Fibroblast of villous mesenchyme (primary cell): ENCODE data around the gene TSSK6. TPM values are rescaled to one million over a fixed set of nuclear protein-coding genes. Genes with fewer than 3 reads are reported as not detected.
A peak's percentile ranks its signal among the peaks of the same experiment; 100 is the strongest.

Experiments
- DNase-seq: peaks from one replicate; pipeline ENCODE4 v3.0.0-alpha.2; 2010; ENCODE audit warnings: low read depth
- H3K4me3 ChIP-seq: 2 replicates; pipeline ENCODE4 v1.5.1; 2011; ENCODE audit warnings: low read depth, mild to moderate bottlenecking, low read length
- total RNA-seq: library from RNA; depleted of rRNA; stranded (reverse); fragments of >200 nt; gene quantifications from 2 replicates; pipeline ENCODE4 v1.2.3, GENCODE V29; 2012
- TF ChIP-seq, protein P1 (sequence below): IDR thresholded peaks from 2 replicates; pipeline ENCODE4 v1.5.1; 2012; ENCODE audit warnings: low read depth, mild to moderate bottlenecking, low read length; ENCODE audit not compliant: insufficient read depth

The TSSK6 gene
- total RNA-seq, 1 donor = 1.3 TPM

DNA sequence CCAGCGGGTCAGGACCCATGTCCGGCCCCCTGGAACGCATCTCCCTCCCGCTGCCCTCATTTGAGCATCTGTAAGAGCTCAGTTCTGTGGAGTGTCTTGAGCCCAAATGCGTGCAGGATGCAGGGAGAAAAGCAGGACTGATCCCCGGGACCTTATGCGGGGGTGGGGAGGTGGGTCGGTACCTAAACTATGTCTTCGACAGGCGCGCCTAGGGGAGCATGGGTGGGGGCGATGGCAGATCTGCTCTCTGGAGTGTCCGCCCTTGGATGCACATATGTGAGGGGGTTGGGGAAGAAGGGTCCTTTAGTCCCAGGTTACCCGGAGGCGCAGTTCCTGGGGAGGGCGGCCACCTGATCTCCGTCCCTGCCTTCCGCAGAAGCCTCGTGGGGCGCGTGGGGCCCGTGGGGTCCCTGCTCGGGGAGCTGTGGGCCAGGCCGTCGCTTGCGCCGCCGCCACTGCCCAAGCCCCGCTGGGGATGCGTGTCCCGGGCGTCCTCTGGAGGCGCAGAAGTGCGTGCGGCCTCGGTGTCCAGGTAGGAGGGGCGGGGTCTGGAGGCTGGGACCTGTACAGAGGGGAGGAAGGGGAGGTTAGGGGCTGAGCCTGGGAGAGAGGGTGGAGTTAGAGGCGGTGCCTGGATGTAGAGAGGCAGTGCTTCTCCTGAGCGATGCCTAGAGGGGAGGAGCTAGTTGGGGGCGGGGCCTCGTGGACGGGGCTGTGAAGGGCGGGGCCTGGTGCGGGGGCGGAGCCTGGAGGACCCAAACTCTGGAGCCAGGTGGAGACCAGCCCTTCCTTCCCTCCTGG lies 25.6 kb upstream of the TSSK6 start:
- peak overlapping the region; percentile 34 for H3K4me3 ChIP-seq
- DNase-seq = no peak
- TF ChIP-seq, protein P1, sequence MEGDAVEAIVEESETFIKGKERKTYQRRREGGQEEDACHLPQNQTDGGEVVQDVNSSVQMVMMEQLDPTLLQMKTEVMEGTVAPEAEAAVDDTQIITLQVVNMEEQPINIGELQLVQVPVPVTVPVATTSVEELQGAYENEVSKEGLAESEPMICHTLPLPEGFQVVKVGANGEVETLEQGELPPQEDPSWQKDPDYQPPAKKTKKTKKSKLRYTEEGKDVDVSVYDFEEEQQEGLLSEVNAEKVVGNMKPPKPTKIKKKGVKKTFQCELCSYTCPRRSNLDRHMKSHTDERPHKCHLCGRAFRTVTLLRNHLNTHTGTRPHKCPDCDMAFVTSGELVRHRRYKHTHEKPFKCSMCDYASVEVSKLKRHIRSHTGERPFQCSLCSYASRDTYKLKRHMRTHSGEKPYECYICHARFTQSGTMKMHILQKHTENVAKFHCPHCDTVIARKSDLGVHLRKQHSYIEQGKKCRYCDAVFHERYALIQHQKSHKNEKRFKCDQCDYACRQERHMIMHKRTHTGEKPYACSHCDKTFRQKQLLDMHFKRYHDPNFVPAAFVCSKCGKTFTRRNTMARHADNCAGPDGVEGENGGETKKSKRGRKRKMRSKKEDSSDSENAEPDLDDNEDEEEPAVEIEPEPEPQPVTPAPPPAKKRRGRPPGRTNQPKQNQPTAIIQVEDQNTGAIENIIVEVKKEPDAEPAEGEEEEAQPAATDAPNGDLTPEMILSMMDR = no peak

DNA sequence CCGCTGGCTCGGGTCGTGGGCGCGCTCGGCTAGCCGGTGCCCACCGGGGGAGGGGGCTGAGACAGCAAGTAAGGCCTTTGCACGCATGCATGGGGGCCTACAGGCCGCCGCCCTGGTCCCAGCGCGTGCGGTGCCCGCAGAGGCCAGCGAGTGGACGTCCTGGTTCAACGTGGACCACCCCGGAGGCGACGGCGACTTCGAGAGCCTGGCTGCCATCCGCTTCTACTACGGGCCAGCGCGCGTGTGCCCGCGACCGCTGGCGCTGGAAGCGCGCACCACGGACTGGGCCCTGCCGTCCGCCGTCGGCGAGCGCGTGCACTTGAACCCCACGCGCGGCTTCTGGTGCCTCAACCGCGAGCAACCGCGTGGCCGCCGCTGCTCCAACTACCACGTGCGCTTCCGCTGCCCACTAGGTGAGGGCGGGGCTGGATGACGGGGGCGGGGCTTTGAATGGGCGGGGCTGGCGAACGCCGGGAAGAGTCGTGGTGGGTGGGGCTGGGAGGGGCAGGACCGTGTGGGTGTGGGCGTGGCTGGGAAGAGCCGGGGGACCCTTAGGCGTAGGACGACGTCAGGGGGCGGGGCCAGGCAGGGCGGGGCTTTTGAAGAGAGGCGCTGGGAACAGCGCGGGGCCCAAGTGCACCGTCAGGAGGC lies 24.8 kb upstream of the TSSK6 start:
- DNase-seq = peak; percentile 67
- TF ChIP-seq, protein P1 = no peak
- peak overlapping the region; percentile 34 for H3K4me3 ChIP-seq

DNA sequence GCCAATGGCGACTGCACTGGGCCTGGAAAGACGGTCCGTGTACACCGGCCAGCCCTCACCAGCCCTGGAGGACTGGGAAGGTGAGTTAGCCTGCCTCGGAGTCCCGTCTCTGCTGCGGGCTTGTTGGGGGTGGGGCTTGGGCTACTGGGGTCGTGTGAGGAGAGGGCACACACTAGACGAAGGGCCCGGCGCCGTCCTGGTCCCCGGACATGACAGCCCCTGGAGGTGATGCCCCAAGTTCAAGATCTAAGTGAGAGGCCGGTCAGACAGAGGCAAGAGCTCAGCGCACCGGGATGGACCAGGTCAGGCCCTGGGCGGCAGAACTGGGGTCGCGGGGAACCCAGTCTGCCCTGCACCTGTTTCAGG lies 24.3 kb upstream of the TSSK6 start:
- DNase-seq = no peak
- TF ChIP-seq, protein P1 = no peak
- H3K4me3 ChIP-seq = no peak overlapping the region

DNA sequence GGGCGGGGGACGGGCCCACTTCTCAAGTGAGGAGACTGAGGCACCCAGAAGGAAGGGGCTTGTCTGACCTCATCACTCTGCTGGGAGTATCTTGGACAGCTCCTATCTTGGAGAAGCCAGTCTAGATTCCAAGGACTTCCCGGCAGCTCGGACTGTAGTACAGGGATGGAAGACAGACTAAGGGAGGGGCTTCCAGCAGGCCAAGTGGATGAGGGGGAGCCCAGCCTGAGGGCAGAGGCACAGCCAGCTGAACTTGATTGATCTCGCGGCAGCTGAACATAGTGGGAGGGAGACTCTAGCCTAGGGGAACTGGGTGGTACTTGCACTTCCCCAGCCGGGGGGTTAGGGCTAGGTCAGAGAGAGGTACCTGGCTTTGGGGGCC lies 23.4 kb upstream of the TSSK6 start:
- TF ChIP-seq, protein P1 = no peak
- H3K4me3 ChIP-seq = no peak overlapping the region
- DNase-seq = no peak

DNA sequence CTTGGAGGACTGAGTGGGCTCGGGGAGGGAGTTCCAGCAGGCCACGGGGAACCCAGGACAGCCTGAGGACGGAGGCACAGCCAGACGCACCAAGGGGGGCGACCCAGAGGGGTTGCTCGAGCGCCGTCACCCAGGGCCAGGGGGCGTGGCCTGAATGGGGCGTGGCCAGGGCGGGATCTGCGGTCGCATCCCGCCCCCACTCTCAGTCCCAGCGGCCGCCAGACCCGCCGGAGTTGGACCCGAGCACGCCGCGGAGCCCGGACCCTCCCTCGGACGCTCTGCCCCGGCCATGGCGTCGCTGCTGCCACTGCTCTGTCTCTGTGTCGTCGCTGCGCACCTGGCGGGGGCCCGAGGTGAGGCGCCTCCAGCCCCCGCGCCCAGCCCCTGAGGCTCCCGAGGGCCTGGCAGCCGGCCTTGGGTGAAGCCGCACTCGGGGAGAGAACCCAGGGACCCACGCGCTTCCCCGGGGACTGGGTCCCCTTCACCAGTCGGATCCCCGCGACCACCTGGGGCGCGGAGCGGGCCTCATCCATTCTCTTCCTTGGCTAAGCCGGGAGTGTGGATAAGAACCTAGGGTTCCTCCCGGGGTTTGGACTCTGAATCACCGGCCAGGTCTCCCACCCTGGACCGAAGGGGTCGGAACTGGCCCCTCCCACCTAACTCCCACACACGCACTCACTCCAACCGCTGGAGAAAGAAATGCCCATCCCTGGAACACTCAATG lies 22.9 kb upstream of the TSSK6 start, which contains the start of gene CILP2:
TSS of gene CILP2 (plus strand) at position 205 of the 724 bp plus-strand sequence. CDS start at position 290, 85 bp downstream.
- DNase-seq = no peak
- H3K4me3 ChIP-seq = peak within 1 kb of the TSS; percentile 36
- TF ChIP-seq, protein P1 = no peak

DNA sequence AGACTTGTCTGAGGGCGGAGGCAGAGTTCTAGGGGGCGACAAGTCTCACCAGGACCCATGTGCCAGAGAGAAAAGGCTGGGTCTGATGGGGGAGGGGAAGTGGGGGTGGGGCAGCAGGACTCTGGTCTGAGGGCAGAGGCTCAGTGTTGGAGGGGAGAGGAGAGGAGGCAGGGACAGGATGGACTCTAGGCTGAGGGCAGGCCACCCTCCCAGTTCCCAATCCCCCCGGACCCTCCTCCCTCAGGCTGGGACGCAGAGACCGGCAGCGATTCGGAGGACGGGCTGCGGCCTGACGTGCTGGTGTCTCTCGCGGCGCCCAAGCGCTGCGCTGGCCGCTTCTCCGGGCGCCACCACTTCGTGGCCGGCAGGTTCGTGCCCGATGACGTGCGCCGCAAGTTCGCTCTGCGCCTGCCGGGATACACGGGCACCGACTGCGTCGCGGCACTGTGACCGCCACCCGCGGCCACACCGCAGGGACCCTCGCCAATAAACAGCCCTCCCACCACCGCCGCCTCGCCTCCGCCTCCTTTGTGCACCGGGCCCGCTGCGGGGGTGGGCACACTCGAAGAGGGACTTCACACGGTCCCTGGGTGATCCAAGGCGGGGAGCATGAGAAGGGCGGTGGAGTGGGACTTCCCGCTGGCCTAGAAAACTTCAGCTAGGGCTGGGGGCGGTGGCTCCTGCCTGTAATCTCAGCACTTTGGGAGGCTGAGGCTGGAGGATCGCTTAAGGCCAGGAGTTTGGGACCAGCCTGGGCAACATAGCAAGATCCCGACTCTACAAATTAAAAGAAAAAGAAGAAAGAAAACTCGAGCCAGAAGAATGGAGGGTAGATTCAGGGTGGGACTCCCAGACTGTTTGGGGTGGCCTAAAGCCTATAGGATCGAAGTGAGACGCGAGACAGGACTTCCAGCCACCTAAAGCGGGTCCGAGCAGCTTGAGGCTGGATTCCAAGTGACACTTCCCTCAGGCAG lies 22.0 kb upstream of the TSSK6 start:
- TF ChIP-seq, protein P1 = no peak
- DNase-seq = no peak
- H3K4me3 ChIP-seq = no peak overlapping the region
